HFFc6 (cell line): ENCODE results near the gene C15orf62. TPM values are rescaled to one million over a fixed set of nuclear protein-coding genes. Genes with fewer than 3 reads are reported as not detected.

ENCODE experiments used
- DNase-seq: peaks from one replicate; pipeline ENCODE4 v3.0.0-alpha.2; 2018
- H3K27ac Mint-ChIP-seq: 2 replicates; pipeline ENCODE4 v1.8.0; 2020; ENCODE audit warnings: mild to moderate bottlenecking, mixed read lengths
- H3K27me3 Mint-ChIP-seq: 2 replicates; pipeline ENCODE4 v1.8.0; 2021; ENCODE audit warnings: mild to moderate bottlenecking, moderate library complexity, mixed read lengths; ENCODE audit not compliant: insufficient read depth
- H3K36me3 Mint-ChIP-seq: 2 replicates; pipeline ENCODE4 v1.8.0; 2021; ENCODE audit warnings: low read depth, mixed read lengths
- H3K4me1 Mint-ChIP-seq: 2 replicates; pipeline ENCODE4 v1.8.0; 2020; ENCODE audit warnings: low read depth, mixed read lengths
- H3K4me3 Mint-ChIP-seq: 2 replicates; pipeline ENCODE4 v1.8.0; 2020; ENCODE audit warnings: mild to moderate bottlenecking, moderate library complexity, mixed read lengths
- H3K9me3 Mint-ChIP-seq: 2 replicates; pipeline ENCODE4 v1.8.0; 2020; ENCODE audit warnings: mild to moderate bottlenecking, mixed read lengths
- CTCF ChIP-seq: fragments of 200-600 bp; sonication (generic); IDR thresholded peaks from 2 replicates; pipeline ENCODE4 v1.5.0; 2021; ENCODE audit warnings: antibody characterized with exemption, mild to moderate bottlenecking
- total RNA-seq, 6 experiments: library from RNA; stranded (reverse); fragmentation: NEBNext Ultra II Directional; extraction: Animal tissue kit (Norgen Biotek cat#: 25700); gene quantifications; 2 replicates in 1 of 6; 3 replicates in 5 of 6; pipeline ENCODE4 v1.2.3, GENCODE V29; 2021

Gene C15orf62
- total RNA-seq, 6 experiments from 2014 or later = 0.14 to 0.20 TPM; not detected in 4

DNA sequence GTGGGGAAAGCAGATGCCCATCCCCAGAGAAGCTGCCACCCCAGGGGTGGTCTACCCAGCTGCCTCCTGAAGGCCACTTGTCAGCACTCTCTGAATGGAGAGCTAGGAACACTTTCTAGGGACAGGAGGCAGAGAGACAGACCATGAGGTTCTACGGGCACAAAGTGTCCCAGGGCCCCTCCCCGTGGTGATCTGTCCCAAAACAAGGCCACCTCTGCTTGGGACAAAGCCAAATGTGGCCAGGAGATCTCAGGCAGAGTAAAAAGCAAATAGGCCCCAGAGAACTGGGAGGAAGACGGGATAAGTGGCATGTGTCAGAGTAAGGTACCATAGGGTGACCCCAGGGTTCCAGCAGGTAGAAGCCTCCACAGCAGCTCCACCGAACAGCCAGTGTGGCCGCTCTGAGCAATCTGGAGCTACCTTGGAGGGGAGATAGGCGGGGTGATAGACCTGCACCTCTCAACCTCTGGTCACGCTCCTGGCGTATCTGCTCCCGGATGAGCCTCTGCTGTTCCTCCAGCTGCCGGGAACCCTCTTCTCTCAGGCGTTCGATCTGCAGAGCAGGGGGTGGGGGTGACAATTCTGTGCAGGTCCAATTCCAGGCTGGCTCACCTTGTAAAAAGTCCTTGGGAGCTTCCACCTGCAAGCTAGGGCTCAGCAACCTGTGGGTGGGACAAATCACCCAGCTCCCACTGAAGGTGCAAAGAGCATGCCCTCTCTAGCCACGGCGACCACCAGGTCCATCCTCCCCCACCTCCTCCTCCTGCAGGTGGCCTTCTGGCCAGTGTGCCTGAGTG lies 6.2 kb downstream of the C15orf62 start:
- Mint-ChIP-seq H3K36me3 (peaks cover 19% of the 10 kb centered on the region), H3K9me3 (no peaks in the 10 kb centered on the region), H3K27ac (no peak overlapping the region), H3K4me3 (no peak overlapping the region), H3K4me1 (peaks cover 9% of the 10 kb centered on the region), H3K27me3 (peaks cover 2% of the 10 kb centered on the region; the same call in 1 of the 2 replicates)
- no peak for DNase-seq
- no peak for TF ChIP-seq CTCF

GRCh38 chr15:40776537-40777141 lies 6.9 kb downstream of the C15orf62 start:
- H3K4me1 Mint-ChIP-seq = peaks cover 9% of the 10 kb centered on the region
- no peaks in the 10 kb centered on the region for H3K9me3 Mint-ChIP-seq
- no peak for TF ChIP-seq CTCF
- H3K27ac Mint-ChIP-seq = peak overlapping the region; percentile 82
- peak; percentile 46 for DNase-seq
- H3K27me3 Mint-ChIP-seq = peaks cover 2% of the 10 kb centered on the region; the same call in 1 of the 2 replicates
- peaks cover 19% of the 10 kb centered on the region for H3K36me3 Mint-ChIP-seq
- no peak overlapping the region for H3K4me3 Mint-ChIP-seq

DNA sequence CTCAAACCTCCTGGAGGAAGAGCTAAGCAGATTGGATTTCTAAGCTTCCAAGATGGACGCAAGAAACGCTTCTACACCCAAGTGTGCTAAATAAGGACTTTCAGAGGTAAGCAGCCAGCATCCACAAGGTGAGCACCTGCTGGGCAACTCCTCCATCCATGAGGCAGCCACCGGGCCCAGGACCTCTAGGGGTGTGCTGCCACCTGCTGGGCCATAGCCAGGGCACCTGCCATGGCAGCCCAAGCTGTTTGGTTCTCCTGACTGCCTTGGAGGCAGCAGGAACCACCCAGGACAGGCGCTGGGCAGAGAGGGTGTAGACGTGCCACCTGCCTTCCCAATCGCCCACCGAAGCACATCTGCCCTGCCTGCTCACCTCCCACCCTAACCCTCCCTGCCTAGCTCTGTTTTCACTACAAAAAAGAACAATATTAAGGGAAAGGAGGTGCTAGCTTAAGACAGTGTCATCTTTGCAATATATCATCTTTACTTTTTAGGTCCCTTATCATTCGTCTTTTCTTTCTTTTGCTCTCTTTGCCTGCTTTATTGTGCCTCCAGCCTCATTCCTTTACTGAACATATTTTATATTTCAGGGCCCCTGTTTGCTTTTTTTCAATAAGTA lies 12.9 kb downstream of the C15orf62 start:
- no peak for DNase-seq
- H3K36me3 Mint-ChIP-seq = peaks cover 6% of the 10 kb centered on the region; the same call in 1 of the 2 replicates
- H3K9me3 Mint-ChIP-seq = no peaks in the 10 kb centered on the region
- peaks cover 10% of the 10 kb centered on the region for H3K4me1 Mint-ChIP-seq
- no peak overlapping the region for H3K4me3 Mint-ChIP-seq
- no peak overlapping the region for H3K27ac Mint-ChIP-seq
- no peaks in the 10 kb centered on the region for H3K27me3 Mint-ChIP-seq
- TF ChIP-seq CTCF = peak; percentile 74

GRCh38 chr15:40785164-40785563 lies 15.4 kb downstream of the C15orf62 start:
- Mint-ChIP-seq H3K36me3 (no peaks in the 10 kb centered on the region), H3K27me3 (no peaks in the 10 kb centered on the region)

More at GRCh38 chr15:40785164-40785563, 15.4 kb downstream of the C15orf62 start:
- H3K9me3 Mint-ChIP-seq = no peaks in the 10 kb centered on the region
- no peak for DNase-seq
- peak; percentile 37 for TF ChIP-seq CTCF
- H3K4me3 Mint-ChIP-seq = no peak overlapping the region
- H3K27ac Mint-ChIP-seq = no peak overlapping the region; the same call in 1 of the 2 replicates
- H3K4me1 Mint-ChIP-seq = peaks cover 14% of the 10 kb centered on the region
